MG63 (cell line): ENCODE results near the gene GNA15. TPM values are rescaled to one million over a fixed set of nuclear protein-coding genes. Genes with fewer than 3 reads are reported as not detected.
"Not testable (repeated sequence)": the region's sequence is repeated elsewhere in the genome, so short reads cannot be mapped to it uniquely, and the experiment has no call there.

Experiments used
- DNase-seq: peaks from one replicate; pipeline ENCODE4 v3.0.0-alpha.2; 2020
- H3K27me3 ChIP-seq: fragments of 250-450 bp; sonication (Bioruptor Pico); 2 replicates; pipeline ENCODE4 v1.5.1; 2020; ENCODE audit warnings: mild to moderate bottlenecking, moderate library complexity
- H3K36me3 ChIP-seq: fragments of 250-450 bp; sonication (Bioruptor Pico); 2 replicates; pipeline ENCODE4 v1.5.1; 2020; ENCODE audit warnings: mild to moderate bottlenecking, moderate library complexity
- H3K4me3 ChIP-seq: fragments of 250-450 bp; sonication (Bioruptor Pico); 2 replicates; pipeline ENCODE4 v1.5.1; 2020; ENCODE audit warnings: mild to moderate bottlenecking, moderate library complexity
- H3K9me3 ChIP-seq: fragments of 250-450 bp; sonication (Bioruptor Pico); 2 replicates; pipeline ENCODE4 v1.5.1; 2020; ENCODE audit warnings: mild to moderate bottlenecking, moderate library complexity
- total RNA-seq: library from RNA; depleted of rRNA; stranded (reverse); fragments of >200 nt; shearing (Covaris generic); gene quantifications from 2 replicates; pipeline ENCODE4 v1.2.3, GENCODE V29; 2014; ENCODE audit warnings: low replicate concordance

Gene GNA15
- total RNA-seq, 1 experiment from 2014 or later, result not detected

- H3K4me3 ChIP-seq, result no peak overlapping the region
- H3K27me3 ChIP-seq, result no peaks in the 10 kb centered on the region
- no peak for DNase-seq
- H3K36me3 ChIP-seq, result no peaks in the 10 kb centered on the region
- no peaks in the 10 kb centered on the region for H3K9me3 ChIP-seq
These were observed 16.6 kb downstream of the GNA15 start for GRCh38 chr19:3152419-3152780.

GRCh38 chr19:3153286-3154230 lies 17.7 kb downstream of the GNA15 start:
- no peak for DNase-seq
- H3K27me3 ChIP-seq, result no peaks in the 10 kb centered on the region
- H3K36me3 ChIP-seq, result no peaks in the 10 kb centered on the region
- H3K9me3 ChIP-seq, result no peaks in the 10 kb centered on the region
- no peak overlapping the region for H3K4me3 ChIP-seq

GRCh38 chr19:3154447-3154846 lies 18.6 kb downstream of the GNA15 start:
- H3K27me3 ChIP-seq, H3K36me3 ChIP-seq, DNase-seq, H3K4me3 ChIP-seq, H3K9me3 ChIP-seq: not testable (repeated sequence)

DNA sequence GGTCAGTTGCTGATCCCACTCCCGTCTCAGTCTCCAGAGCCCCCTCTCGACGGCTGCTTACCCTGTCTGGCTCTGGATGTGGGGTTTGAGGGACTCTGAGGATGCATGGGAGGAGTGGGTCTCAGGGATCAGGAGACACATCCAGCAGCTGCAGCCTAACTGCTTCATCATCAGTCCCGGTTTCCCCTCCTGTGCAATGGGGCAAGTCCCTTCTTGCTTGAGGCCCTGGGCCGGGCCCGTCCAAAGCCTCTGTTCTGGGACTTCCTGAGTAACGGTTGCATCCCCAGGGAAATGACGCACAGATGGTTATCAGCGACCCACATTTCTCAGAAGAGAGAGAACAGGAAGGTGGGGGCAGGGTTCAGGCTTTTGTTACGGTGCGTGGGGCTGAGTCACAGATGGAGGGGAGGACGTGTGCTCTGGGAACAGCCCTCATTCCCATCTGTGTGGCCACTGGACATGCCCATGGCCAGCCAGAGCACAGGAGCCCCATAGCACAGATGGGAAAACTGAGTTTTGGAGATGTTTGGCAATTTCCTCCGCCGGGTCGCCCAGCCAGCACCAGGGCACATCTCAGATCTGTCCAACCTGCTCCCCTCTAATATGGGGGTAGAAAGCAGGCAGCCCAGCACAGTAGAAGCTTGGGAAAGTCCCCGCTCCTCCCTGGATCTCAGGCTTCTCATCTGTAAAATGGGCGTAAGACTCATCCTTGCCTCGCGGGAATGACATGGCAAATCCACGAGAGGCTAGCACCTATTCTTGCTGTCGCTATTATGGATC lies 19.3 kb downstream of the GNA15 start:
- DNase-seq, result peak; percentile 78
- H3K9me3 ChIP-seq, result no peaks in the 10 kb centered on the region
- H3K27me3 ChIP-seq, result no peaks in the 10 kb centered on the region
- H3K36me3 ChIP-seq, result no peaks in the 10 kb centered on the region
- no peak overlapping the region for H3K4me3 ChIP-seq

DNA sequence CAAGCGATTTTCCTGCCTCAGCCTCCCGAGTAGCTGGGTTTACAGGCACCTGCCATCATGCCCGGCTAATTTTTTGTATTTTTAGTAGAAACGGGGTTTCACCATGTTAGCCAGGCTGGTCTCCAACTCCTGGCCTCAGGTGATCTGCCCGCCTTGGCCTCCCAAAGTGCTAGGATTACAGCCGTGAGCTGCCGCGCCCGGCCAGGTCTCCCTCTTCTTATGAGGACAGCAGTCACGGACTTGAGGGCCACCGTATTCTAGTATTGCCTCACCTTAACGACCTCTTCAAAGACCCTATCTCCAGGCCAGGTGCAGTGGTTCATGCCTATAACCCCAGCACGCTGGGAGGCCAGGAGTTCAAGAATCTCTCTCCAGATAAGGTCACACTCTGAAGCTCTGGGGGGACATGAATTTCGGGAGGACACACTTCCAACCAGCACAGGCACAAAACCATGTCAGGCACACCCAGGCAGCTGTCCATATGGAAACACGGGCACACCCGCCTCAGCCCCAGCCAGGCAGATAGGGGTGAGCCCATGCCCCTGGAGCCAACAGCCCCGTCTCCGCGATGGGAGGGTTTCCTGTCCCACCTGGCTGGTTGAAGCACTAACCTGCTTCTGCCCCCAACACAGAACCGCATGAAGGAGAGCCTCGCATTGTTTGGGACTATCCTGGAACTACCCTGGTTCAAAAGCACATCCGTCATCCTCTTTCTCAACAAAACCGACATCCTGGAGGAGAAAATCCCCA lies 21.4 kb downstream of the GNA15 start:
- Histone ChIP-seq H3K27me3 (no peaks in the 10 kb centered on the region), H3K9me3 (no peaks in the 10 kb centered on the region), H3K36me3 (no peaks in the 10 kb centered on the region), H3K4me3 (no peak overlapping the region)
- DNase-seq, result no peak

DNA sequence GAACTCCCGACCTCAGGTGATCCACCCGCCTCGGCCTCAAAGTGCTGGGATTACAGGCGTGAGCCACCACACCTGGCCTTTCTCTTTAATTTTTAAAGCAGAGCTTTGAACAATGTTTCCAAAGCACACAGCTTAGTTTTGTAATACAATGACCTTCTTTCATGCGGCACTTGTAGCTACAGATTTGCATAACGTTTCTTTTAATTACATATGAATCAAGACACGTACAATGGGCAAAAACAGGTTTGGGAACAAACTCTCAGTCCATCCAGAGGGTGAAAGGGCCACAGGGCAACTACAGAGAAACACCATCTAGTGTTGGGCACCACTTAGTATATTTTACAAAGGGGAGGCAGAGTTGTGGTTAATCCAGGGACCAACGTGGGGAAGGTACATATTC lies 23.7 kb downstream of the GNA15 start:
- Histone ChIP-seq H3K36me3 (no peaks in the 10 kb centered on the region), H3K4me3 (no peak overlapping the region), H3K9me3 (no peaks in the 10 kb centered on the region), H3K27me3 (no peaks in the 10 kb centered on the region)
- DNase-seq, result no peak

GRCh38 chr19:3160219-3160618 lies 24.4 kb downstream of the GNA15 start:
- no peak overlapping the region for H3K4me3 ChIP-seq
- H3K36me3 ChIP-seq, result no peaks in the 10 kb centered on the region
- no peaks in the 10 kb centered on the region for H3K9me3 ChIP-seq
- no peak for DNase-seq
- no peaks in the 10 kb centered on the region for H3K27me3 ChIP-seq

GRCh38 chr19:3161453-3161852 lies 25.6 kb downstream of the GNA15 start:
- H3K27me3 ChIP-seq, result no peaks in the 10 kb centered on the region
- no peaks in the 10 kb centered on the region for H3K9me3 ChIP-seq
- DNase-seq, result no peak
- no peaks in the 10 kb centered on the region for H3K36me3 ChIP-seq
- H3K4me3 ChIP-seq, result no peak overlapping the region

DNA sequence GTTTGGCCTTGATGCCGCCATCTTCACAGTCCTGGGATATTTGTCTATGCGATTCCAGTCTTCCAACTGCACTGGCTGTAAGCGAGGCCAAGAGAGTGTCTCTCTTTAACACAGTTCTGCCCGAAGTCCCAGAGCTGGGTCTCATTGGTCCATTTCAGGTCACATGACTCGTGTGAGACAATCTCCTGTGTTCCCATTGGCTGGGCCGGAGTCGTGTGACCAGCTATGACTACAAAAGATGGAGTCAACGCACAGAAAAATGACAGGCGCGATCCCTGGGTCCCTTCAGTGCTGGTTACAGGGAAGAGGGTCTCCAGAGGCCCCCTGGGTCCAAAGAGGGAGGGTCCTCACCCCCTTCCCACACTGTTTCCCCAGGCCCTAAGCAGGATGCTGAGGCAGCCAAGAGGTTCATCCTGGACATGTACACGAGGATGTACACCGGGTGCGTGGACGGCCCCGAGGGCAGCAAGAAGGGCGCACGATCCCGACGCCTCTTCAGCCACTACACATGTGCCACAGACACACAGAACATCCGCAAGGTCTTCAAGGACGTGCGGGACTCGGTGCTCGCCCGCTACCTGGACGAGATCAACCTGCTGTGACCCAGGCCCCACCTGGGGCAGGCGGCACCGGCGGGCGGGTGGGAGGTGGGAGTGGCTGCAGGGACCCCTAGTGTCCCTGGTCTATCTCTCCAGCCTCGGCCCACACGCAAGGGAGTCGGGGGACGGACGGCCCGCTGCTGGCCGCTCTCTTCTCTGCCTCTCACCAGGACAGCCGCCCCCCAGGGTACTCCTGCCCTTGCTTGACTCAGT lies 26.8 kb downstream of the GNA15 start:
- Histone ChIP-seq H3K27me3 (no peaks in the 10 kb centered on the region), H3K9me3 (no peaks in the 10 kb centered on the region), H3K4me3 (no peak overlapping the region), H3K36me3 (no peaks in the 10 kb centered on the region)
- DNase-seq, result no peak

DNA sequence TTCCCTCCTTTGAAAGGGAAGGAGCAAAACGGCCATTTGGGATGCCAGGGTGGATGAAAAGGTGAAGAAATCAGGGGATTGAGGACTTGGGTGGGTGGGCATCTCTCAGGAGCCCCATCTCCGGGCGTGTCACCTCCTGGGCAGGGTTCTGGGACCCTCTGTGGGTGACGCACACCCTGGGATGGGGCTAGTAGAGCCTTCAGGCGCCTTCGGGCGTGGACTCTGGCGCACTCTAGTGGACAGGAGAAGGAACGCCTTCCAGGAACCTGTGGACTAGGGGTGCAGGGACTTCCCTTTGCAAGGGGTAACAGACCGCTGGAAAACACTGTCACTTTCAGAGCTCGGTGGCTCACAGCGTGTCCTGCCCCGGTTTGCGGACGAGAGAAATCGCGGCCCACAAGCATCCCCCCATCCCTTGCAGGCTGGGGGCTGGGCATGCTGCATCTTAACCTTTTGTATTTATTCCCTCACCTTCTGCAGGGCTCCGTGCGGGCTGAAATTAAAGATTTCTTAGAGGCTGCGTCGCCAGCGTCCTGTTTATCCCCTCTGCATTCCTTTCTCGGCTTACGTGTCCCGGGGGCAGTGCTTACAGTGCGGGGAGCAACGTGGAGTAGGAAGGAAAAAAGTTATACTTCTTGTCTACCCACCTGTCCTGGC lies 27.5 kb downstream of the GNA15 start:
- Histone ChIP-seq H3K36me3 (no peaks in the 10 kb centered on the region), H3K27me3 (no peaks in the 10 kb centered on the region), H3K4me3 (no peak overlapping the region), H3K9me3 (no peaks in the 10 kb centered on the region)
- DNase-seq, result peak; percentile 30

DNA sequence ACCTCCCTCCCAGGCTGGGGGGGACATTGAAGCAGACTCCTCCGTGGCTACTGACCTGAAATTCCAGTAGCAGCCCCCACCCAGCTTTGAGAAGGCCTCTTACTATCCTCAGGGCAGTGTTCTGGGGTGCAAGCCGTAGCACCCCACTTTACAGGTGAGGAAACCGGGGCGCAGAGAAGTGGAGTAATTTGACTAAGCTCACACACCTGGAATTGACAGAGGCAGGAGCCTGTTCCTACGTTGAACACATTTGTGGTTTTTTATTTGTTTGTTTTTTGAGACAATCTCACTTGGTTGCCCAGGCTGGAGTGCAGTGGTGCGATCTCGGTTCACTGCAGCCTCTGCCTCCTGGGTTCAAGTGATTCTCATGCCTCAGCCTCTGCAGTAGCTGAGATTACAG lies 28.1 kb downstream of the GNA15 start:
- Histone ChIP-seq H3K27me3 (no peaks in the 10 kb centered on the region), H3K4me3 (no peak overlapping the region), H3K9me3 (no peaks in the 10 kb centered on the region), H3K36me3 (no peaks in the 10 kb centered on the region)
- no peak for DNase-seq

DNA sequence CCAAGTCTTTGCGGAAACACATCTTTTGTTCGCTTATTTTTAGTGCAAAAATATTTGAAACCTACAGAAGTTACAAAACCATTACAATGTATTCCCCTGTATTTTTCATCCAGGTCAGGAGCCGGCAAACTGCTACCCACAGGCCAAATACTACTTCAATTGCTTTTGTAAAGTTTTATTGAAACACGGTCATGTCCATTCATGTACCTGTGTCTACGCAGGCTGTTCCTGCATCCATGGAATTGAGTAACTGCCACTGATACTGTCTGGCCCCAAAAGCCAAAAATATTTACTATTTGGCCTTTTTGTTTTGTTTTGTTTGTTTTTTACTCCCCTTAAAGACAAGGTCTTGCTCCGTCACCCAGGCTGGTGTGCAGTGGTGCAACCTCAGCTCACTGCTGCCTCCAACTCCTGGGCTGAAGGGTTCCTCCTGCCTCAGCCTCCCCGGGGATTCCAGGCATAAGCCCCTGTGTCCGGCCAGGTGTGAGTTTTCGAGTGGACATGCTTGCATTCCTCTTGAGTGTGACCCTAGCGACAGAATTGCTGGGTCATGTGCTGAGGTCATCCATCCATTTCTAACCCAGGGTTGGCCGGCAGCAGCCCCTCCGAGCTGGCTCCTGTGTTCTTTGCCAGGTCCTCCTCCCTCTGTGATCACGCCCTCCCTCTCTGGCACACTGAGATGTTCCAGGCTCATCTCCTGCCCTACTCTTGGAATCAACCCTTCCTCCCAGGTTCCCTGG lies 31.9 kb downstream of the GNA15 start:
- no peak for DNase-seq
- no peaks in the 10 kb centered on the region for H3K36me3 ChIP-seq
- no peaks in the 10 kb centered on the region for H3K9me3 ChIP-seq
- no peak overlapping the region for H3K4me3 ChIP-seq
- H3K27me3 ChIP-seq, result no peaks in the 10 kb centered on the region

DNA sequence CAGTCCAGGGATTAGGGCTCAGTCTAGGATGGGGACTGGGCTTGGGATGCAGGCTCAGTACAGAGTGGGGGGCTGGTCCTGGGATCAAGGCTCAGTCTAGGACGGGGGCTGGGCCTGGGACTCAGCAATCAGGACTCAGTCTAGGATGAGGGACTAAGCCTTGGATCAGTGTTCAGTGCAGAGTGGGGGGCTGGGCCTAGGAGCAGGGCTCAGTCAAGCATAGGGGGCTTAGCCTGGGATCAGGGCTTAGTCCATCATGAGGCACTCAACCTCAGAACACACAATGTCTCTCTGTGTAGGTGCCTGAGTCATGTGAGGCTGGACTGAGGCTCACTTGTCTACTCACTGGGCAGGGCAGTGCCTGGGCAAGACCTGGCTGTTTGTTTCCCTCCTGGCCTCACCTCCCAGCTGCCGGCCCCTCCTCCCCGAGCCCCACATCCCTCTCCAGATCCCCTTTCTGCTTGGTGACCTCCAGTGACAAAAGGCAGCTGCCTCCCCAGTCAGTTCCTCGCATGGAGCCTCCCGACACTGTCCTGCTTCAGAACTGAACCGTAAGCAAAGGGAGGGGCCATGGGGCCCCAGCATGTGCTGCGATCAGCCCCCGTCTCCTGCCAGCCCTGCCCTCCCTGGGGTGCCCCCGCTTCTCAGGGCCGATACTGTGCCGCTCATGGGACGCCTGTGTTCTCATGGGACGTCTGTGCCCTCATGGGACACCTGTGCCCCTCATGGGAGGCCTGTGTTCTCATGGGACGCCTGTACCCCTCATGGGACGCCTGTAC lies 36.2 kb downstream of the GNA15 start:
- Histone ChIP-seq H3K36me3 (no peaks in the 10 kb centered on the region), H3K27me3 (no peaks in the 10 kb centered on the region), H3K4me3 (no peak overlapping the region), H3K9me3 (no peaks in the 10 kb centered on the region)
- no peak for DNase-seq

DNA sequence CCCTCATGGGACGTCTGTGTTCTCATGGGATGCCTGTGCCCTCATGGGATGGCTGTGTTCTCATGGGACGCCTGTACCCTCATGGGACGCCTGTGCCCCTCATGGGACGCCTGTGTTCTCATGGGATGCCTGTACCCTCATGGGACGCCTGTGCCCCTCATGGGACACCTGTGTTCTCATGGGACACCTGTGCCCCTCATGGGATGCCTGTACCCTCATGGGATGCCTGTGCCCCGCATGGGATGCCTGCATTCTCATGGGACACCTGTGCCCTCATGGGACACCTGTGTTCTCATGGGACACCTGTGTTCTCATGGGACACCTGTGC lies 36.8 kb downstream of the GNA15 start:
- not testable (repeated sequence) for H3K4me3 ChIP-seq, H3K27me3 ChIP-seq, DNase-seq, H3K9me3 ChIP-seq, H3K36me3 ChIP-seq
